ENCODE data around the gene NPTN. TPM values are rescaled to one million over a fixed set of nuclear protein-coding genes. Genes with fewer than 3 reads are reported as not detected.

NPTN gene
- total RNA-seq, 4 donors from 2014 or later: 84.3 to 118 (median 106) TPM

DNA sequence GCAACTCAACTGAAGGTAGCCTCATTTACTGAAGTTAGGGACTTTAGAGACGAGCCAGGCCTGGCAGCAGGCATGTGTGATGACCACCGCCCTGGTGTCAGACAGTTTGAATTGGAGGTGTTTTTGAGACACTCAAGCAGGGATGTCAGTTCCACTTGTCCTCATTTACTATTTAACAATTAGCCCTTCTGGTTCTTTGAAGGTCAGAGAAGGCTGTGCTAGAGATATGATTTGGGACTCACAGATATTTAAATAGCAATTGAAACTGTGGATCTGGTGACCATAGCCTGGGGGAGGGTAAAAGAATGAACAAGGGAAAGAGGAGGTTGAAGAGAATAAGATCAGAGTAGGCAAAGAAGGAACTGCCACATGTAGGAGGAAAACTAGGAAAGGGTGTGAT lies 115.6 kb downstream of the NPTN start:
- H3K27me3 ChIP-seq: no peaks in the 10 kb centered on the region
- H3K4me1 ChIP-seq: no peaks in the 10 kb centered on the region
- H3K27ac ChIP-seq: no peak overlapping the region
- no peaks in the 10 kb centered on the region for H3K9me3 ChIP-seq
- no peak for TF ChIP-seq EP300 (IDR thresholded peaks at IDR 0.05)
- no peak for TF ChIP-seq POLR2A (IDR thresholded peaks at IDR 0.05)
- TF ChIP-seq, protein P1, sequence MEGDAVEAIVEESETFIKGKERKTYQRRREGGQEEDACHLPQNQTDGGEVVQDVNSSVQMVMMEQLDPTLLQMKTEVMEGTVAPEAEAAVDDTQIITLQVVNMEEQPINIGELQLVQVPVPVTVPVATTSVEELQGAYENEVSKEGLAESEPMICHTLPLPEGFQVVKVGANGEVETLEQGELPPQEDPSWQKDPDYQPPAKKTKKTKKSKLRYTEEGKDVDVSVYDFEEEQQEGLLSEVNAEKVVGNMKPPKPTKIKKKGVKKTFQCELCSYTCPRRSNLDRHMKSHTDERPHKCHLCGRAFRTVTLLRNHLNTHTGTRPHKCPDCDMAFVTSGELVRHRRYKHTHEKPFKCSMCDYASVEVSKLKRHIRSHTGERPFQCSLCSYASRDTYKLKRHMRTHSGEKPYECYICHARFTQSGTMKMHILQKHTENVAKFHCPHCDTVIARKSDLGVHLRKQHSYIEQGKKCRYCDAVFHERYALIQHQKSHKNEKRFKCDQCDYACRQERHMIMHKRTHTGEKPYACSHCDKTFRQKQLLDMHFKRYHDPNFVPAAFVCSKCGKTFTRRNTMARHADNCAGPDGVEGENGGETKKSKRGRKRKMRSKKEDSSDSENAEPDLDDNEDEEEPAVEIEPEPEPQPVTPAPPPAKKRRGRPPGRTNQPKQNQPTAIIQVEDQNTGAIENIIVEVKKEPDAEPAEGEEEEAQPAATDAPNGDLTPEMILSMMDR (IDR thresholded peaks at IDR 0.05): no peak
- DNase-seq (ENCODE audit: low spot score in 2 of 2): no peak
- H3K36me3 ChIP-seq: no peaks in the 10 kb centered on the region
- WGBS, 2 donors: 80 to 89% methylated on average over 2 of the region's 2 CpGs
- H3K4me3 ChIP-seq: no peak overlapping the region

DNA sequence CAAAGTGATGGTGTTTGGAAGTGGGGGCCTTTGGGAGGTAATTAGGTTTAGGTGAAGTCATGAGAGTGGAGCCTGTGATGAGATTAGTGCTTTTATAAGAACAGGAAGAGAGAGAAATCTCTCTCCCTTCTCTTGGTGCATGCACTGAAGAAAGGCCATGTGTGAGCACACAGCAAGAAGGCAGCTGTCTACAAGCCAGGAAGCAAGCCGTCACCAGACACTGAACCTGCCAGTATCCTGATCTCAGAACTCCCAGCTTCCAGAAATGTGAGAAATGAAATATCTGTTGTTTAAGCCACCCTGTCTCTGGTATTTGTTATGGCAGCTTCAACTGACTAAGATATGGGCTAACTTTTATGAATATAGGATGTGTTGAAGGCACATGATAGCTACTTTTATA lies 117.7 kb downstream of the NPTN start:
- no peak for TF ChIP-seq EP300 (IDR thresholded peaks at IDR 0.05)
- TF ChIP-seq, protein P1 (IDR thresholded peaks at IDR 0.05): no peak
- no peak for TF ChIP-seq POLR2A (IDR thresholded peaks at IDR 0.05)
- Histone ChIP-seq H3K9me3 (no peaks in the 10 kb centered on the region), H3K36me3 (no peaks in the 10 kb centered on the region), H3K27ac (no peak overlapping the region), H3K4me1 (no peaks in the 10 kb centered on the region), H3K4me3 (no peak overlapping the region), H3K27me3 (no peaks in the 10 kb centered on the region)
- no peak for DNase-seq (ENCODE audit: low spot score in 2 of 2)
- 50 to 86% methylated on average over 1 of the region's 1 CpG for WGBS, 2 donors

Other genes with a start within 250 kb of the NPTN start
- gene REC114, start 190.2 kb downstream of the NPTN start, total RNA-seq: not detected
- 10 to 100 TPM; 42.6 to 93.3 (median 70.9) TPM for gene CD276, start 51.0 kb upstream of the NPTN start, total RNA-seq
- gene INSYN1, start 120.0 kb upstream of the NPTN start, total RNA-seq: 10 to 100 TPM in 2 of 4 donors, 1 to 10 TPM in 2; 2.8 to 10.9 (median 6.7) TPM
- not detected for gene TBC1D21, start 240.2 kb upstream of the NPTN start, total RNA-seq